MG63 (cell line): ENCODE measurements around the gene CEP164. TPM values are rescaled to one million over a fixed set of nuclear protein-coding genes. Genes with fewer than 3 reads are reported as not detected.
"Not testable (repeated sequence)": the region's sequence is repeated elsewhere in the genome, so short reads cannot be mapped to it uniquely, and the experiment has no call there.

Source experiments
- DNase-seq: peaks from one replicate; pipeline ENCODE4 v3.0.0-alpha.2; 2020
- H3K27me3 ChIP-seq: fragments of 250-450 bp; sonication (Bioruptor Pico); 2 replicates; pipeline ENCODE4 v1.5.1; 2020; ENCODE audit warnings: mild to moderate bottlenecking, moderate library complexity
- H3K36me3 ChIP-seq: fragments of 250-450 bp; sonication (Bioruptor Pico); 2 replicates; pipeline ENCODE4 v1.5.1; 2020; ENCODE audit warnings: mild to moderate bottlenecking, moderate library complexity
- H3K4me3 ChIP-seq: fragments of 250-450 bp; sonication (Bioruptor Pico); 2 replicates; pipeline ENCODE4 v1.5.1; 2020; ENCODE audit warnings: mild to moderate bottlenecking, moderate library complexity
- H3K9me3 ChIP-seq: fragments of 250-450 bp; sonication (Bioruptor Pico); 2 replicates; pipeline ENCODE4 v1.5.1; 2020; ENCODE audit warnings: mild to moderate bottlenecking, moderate library complexity
- total RNA-seq: library from RNA; depleted of rRNA; stranded (reverse); fragments of >200 nt; shearing (Covaris generic); gene quantifications from 2 replicates; pipeline ENCODE4 v1.2.3, GENCODE V29; 2014; ENCODE audit warnings: low replicate concordance

CEP164 gene
- total RNA-seq, 1 experiment from 2014 or later, result 33.1 TPM

DNA sequence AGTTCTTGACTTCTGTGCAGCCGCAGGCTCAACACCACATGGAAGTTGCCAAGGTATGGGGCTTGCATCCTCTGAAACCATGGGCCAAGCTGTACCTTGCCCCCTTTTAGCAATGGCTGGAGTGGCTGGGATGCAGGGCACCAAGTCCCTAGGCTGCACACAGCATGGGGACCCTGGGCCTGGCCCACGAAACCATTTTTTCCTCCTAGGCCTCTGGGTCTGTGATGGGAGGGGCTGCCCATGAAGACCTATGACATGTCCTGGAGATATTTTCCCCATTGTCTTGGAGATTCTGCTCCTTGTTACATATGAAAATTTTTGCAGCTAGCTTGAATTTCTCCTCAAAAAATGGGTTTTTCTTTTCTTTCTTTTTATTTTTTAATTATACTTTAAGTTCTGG is 71.0 kb downstream of the CEP164 start:
- not testable (repeated sequence) for H3K4me3 ChIP-seq, DNase-seq, H3K27me3 ChIP-seq, H3K9me3 ChIP-seq
- H3K36me3 ChIP-seq, result peaks cover 68% of the 10 kb centered on the region

DNA sequence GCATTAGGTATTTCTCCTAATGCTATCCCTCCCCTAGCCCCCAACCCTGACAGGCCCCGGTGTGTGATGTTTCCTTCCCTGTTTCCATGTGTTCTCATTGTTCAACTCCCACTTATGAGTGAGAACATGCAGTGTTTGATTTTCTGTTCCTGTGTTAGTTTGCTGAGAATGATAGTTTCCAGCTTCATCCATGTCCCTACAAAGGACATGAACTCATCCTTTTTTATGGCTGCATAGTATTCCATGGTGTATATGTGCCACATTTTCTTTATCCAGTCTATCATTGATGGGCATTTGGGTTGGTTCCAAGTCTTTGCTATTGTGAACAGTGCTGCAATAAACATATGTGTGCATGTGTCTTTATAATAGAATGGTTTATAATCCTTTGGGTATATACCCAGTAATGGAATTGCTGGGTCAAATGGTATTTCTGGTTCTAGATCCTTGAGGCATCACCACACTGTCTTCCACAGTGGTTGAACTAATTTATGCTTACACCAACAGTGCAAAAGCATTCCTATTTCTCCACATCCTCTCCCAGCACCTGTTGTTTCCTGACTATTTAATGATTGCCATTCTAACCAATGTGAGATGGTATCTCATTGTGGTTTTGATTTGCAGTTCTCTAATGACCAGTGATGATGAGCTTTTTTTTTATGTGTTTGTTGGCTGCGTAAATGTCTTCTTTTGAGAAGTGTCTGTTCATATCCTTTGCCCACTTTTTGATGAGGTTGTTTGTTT is 71.6 kb downstream of the CEP164 start:
- H3K27me3 ChIP-seq, DNase-seq, H3K4me3 ChIP-seq, H3K9me3 ChIP-seq: not testable (repeated sequence)
- H3K36me3 ChIP-seq, result peaks cover 71% of the 10 kb centered on the region

DNA sequence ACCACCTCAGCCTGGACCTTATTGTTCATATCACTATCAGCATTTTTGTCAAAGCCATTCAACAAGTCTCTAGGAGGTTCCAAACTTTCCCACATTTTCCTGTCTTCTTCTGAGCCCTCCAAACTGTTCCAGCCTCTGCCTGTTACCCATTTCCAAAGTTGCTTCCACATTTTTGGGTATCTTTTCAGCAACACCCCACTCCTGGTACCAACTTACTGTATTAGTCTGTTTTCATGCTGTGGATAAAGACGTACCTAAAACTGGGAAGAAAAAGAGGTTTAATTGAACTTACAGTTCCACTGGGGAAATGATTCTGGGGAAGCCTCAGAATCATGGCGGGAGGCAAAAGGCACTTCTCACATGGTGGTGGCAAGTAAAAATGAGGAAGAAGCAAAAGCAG is 78.2 kb downstream of the CEP164 start:
- Histone ChIP-seq H3K36me3 (peaks cover 47% of the 10 kb centered on the region), H3K9me3 (peaks cover 13% of the 10 kb centered on the region)
- H3K4me3 ChIP-seq, DNase-seq, H3K27me3 ChIP-seq: not testable (repeated sequence)

DNA sequence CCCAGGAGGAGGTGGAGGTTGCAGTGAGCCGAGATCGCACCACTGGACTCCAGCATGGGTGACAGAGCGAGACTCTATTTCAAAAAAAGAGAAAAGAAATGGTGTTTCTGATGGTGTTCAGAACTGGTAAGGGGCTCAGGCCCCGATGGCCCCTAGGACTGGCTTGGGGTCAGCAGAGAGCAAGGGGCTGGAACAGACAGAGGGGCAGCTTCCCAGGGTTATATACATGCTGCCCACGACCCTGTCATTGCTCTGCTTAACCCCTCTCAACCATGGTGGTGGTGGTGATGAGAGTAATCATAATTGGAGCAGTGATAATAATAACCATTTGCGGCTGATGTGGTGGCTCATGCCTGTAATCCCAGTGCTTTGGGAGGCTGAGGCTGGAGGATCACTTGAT is 79.4 kb downstream of the CEP164 start:
- Histone ChIP-seq H3K36me3 (peaks cover 47% of the 10 kb centered on the region), H3K9me3 (peaks cover 13% of the 10 kb centered on the region), H3K27me3 (no peaks in the 10 kb centered on the region), H3K4me3 (no peak overlapping the region)
- no peak for DNase-seq

DNA sequence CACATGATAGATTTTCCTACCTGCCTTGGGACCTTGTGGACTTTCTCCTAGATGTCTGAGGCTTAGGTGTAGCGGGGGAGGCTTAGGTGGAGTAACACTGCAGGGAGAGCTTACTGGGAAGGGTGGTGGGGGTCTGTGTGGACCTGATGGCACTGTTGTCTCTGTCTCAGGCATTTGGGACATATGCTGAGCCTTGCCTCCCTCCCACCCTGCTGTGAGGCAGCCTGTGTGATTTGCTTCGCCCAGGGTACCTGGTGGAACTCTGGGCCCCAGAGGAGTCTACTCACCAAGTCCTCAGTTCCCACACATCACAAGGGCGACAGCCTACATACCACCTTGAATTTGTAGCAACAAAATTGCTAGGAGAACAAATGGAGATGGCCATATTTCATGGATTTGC is 80.7 kb downstream of the CEP164 start:
- Histone ChIP-seq H3K4me3 (no peak overlapping the region), H3K36me3 (peaks cover 36% of the 10 kb centered on the region), H3K27me3 (no peaks in the 10 kb centered on the region), H3K9me3 (peaks cover 11% of the 10 kb centered on the region)
- no peak for DNase-seq

DNA sequence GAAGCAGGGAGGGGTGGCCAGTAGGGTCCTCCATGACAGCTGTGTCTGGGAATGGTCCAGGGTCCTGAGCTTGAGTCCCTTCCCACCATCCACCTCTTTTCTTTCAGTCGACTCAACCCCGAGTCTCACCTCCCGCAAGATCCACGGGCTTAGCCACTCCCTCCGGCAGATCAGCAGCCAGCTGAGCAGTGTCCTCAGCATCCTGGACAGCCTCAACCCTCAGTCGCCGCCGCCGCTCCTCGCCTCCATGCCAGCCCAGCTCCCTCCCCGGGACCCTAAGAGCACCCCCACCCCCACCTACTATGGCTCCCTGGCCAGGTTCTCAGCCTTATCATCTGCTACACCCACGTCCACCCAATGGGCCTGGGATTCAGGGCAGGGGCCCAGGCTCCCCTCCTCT is 81.9 kb downstream of the CEP164 start:
- DNase-seq, result no peak
- H3K9me3 ChIP-seq, result peaks cover 11% of the 10 kb centered on the region
- H3K36me3 ChIP-seq, result peaks cover 24% of the 10 kb centered on the region
- H3K27me3 ChIP-seq, result no peaks in the 10 kb centered on the region
- H3K4me3 ChIP-seq, result no peak overlapping the region

DNA sequence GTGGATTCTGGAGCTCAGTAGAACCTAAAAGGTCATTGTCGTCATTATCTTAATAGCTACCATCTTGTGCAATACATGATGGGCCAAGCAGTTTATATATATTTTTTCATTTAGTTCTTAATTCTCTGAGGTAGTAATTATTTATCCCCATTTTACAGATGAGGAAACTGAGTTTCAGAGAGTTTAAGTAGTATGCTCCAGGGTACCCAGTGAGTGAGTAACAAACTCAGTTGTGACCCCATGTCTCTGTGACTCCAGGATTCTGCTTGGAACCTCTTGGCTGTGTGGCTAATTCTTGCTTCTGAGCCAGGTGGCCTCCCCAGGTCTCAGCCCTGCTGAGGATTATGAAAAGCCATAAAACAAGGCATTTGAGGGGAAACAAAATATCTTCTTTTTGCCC is 82.6 kb downstream of the CEP164 start:
- no peak for DNase-seq
- peaks cover 10% of the 10 kb centered on the region for H3K9me3 ChIP-seq
- H3K27me3 ChIP-seq, result no peaks in the 10 kb centered on the region
- H3K36me3 ChIP-seq, result peaks cover 17% of the 10 kb centered on the region
- no peak overlapping the region for H3K4me3 ChIP-seq

DNA sequence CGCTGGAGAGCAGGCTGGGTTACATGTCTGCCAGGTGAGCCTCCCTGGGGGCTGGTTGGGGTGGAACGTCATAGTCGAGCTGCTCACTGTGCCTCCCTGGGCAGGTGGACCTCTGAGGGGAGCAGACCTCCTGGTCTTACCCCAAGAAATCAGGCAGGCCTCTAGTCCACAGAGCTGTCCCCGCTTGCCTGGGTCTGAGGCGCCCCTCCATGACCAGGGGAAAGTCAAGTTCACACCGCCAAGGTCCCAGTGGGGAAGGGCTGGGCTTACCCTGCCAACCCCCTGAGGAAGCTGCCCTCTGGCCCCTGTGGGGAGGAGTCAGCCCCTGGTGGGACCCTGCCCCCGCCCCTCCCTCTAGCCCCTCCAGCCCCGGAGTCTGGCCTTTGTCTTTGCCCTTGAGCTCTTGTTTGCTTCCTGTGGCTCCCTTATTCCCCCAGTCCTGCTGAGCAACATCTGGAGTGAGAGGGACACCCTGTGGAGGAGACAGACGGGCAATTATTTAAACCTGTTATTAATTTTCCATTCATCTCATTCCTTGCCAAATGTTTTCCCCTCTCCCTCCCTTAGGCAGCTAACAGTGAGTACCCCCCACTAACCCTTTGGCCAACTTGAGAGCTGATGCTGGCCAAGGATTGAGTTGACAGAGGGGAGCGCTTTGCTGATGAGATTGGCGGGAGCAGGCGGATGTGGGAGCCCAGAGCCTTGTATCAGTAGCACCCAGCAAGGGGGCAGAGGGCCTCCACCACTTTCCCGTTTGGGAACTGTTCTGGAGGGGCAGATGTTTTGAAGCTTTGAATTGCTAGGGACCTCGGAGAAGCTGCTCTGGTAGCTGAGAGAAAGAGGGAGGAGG is 83.4 kb downstream of the CEP164 start:
- peaks cover 8% of the 10 kb centered on the region for H3K36me3 ChIP-seq
- H3K4me3 ChIP-seq, result no peak overlapping the region
- no peaks in the 10 kb centered on the region for H3K27me3 ChIP-seq
- H3K9me3 ChIP-seq, result peaks cover 1% of the 10 kb centered on the region
- no peak for DNase-seq

DNA sequence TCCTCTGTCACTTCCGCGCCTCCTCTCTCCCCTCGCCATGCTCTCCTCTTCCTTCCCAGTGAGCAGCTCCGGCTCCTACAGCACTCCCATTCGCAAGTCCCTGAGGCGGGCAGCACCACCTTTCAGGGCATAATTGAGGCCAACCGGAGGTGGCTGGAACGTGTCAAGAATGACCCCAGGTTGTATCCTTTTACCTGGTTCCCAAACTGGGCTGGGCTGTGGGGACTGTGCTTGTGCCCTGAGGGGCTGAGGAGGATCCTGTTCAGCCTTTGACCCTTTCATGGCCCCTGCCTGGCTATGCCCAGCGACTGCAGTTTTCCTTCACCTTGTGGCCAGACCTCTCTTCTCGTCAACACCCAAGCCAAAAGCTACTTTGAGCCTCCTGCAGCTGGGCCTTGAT is 84.1 kb downstream of the CEP164 start:
- DNase-seq, result no peak
- Histone ChIP-seq H3K27me3 (no peaks in the 10 kb centered on the region), H3K4me3 (no peak overlapping the region), H3K36me3 (peaks cover 5% of the 10 kb centered on the region), H3K9me3 (no peaks in the 10 kb centered on the region)

DNA sequence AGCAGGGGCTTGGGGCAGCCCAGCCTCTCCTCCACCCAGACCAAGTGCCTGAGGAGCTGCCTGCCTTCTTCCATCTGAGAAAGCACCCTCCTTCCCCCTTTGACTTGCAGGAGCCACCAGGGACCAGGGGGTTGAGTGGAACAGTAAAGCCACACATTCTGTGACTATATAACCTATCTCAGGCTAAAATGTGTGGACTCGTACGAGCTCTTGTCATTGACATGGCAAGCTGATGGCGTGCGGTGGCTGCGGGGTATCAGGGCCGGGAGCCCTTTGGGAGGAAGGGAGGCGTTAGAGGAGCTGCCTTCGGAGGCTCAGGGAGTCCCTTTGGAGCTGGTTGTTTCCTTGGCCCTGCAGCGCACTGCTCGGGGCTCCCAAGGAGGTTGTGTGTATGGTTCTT is 84.5 kb downstream of the CEP164 start:
- DNase-seq, result no peak

DNA sequence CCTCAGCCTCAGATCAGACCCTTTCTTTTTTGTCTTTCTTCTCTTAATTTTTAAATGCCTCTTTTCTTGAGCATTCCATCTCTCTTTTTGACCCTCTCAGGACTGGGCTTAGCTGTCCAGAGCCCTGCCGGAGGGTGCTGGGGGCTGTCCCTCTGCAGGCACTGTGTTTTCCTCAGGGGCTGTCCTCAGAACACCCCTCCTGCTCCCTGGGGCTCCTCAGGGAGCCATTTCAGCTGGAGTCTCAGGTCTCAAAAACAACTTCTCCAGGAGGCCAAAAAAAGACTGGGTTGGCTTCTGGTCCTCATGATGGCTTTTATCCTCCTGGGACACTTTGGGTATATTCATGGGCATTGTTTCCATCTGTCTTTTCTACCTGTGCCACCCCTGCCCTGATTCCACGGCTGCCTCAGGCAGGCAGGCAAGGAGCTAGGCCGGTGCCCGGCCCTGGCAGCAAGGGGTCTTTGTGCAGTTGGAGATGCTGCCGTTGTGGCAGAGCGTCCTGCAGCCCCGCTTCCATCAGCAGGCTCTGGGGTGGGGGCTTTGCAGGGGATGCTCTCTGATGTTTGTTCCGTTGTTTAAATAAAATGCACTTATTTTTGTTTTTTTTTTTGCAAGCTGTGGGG is 85.1 kb downstream of the CEP164 start:
- no peaks in the 10 kb centered on the region for H3K9me3 ChIP-seq
- H3K4me3 ChIP-seq, result no peak overlapping the region
- H3K27me3 ChIP-seq, result no peaks in the 10 kb centered on the region
- no peak for DNase-seq
- peaks cover 2% of the 10 kb centered on the region for H3K36me3 ChIP-seq

More for the DNA sequence above, 84.5 kb downstream of the CEP164 start:
- Histone ChIP-seq H3K36me3 (peaks cover 2% of the 10 kb centered on the region), H3K9me3 (no peaks in the 10 kb centered on the region), H3K4me3 (no peak overlapping the region), H3K27me3 (no peaks in the 10 kb centered on the region)

DNA sequence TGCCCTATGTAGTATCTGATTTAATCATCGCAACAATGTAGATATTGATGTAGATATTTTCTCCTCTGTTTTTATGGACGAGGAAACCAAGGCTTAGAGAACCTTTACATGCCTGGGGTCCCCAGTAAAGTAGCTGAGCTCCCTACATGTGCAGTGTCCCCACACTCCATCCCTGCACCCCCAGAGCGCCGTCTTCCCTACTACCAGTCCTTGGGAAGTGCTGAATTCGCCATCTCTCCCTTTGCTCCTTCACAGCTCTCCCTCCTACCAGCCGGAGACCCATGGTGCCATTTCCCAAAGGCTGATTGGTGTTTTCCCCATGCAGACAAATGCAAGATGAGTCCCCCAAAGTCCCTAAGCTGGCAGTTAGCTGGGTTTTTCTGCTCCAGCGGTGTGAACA is 86.0 kb downstream of the CEP164 start:
- no peaks in the 10 kb centered on the region for H3K9me3 ChIP-seq
- no peaks in the 10 kb centered on the region for H3K27me3 ChIP-seq
- H3K4me3 ChIP-seq, result no peak overlapping the region
- DNase-seq, result no peak
- H3K36me3 ChIP-seq, result peaks cover under 1% of the 10 kb centered on the region; the same call in 1 of the 2 replicates

DNA sequence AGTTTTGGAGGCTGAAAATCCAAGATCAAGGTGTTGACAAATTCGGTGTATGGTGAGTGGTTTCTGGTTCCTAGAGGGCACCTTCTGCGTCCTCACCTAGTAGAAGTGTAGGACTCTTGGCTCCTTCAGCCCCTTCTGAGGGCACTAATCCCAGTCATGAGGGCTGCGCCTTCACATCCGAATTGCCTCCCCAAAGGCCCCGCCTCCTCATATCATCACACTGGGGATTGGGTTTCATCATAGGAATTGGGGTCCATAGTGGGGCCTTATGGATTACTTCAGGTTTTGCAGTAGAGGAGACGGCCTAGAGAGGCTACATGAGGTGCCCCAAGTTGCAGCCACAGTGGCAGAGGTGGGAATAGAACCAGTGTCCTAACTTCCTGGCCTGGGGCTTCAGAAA is 87.1 kb downstream of the CEP164 start:
- DNase-seq, result no peak
- Histone ChIP-seq H3K36me3 (no peaks in the 10 kb centered on the region; the same call in 1 of the 2 replicates), H3K9me3 (no peaks in the 10 kb centered on the region), H3K4me3 (no peak overlapping the region), H3K27me3 (no peaks in the 10 kb centered on the region)

DNA sequence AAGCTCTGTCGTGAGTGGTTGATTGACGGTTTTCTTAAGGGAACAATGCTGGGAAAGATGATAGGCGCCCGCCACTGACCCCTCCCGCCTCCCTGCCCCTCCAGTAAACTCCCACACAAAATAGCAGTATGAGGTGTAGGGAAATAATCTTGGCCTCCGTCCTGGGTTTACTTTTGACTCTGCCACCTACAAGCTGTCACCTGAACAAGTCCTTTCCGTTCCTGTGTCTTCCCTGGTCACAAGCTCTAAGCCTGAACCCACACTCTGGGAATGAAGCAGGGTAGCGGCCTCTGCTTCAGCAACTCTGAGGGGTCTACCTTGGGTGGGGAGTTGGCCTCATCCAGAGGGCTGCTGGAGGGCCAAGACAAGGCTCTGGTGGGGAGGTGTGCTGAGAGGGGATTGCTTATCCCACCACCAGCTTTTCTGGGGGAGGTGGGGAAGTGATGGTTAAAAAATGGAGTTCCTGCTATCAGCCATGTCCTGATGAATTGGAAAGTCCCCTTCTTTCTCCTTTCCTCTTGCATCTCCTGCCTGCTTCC is 87.8 kb downstream of the CEP164 start:
- Histone ChIP-seq H3K9me3 (no peaks in the 10 kb centered on the region), H3K4me3 (no peak overlapping the region), H3K36me3 (no peaks in the 10 kb centered on the region; the same call in 1 of the 2 replicates), H3K27me3 (no peaks in the 10 kb centered on the region)
- DNase-seq, result no peak

DNA sequence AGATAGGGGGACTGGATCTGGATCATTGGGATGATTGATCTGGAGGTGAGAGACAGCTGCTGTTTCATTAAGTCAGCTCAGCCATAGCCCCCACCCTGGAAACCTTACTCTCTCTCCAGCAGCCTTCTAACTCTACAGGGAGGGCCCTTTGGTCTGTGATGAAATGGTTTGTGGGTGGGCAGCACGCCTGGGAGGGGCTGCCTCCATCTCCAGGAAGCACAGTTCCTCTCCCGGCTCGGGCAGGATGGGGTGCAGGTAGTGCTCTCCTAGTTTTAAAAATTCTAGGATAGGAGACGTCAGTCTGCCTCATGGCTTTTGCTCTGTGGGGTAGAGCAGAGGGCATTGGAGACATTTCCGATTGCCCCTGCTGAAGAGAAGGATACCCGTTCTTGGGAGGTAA is 89.7 kb downstream of the CEP164 start:
- no peak overlapping the region for H3K4me3 ChIP-seq
- no peak for DNase-seq
- no peaks in the 10 kb centered on the region for H3K36me3 ChIP-seq
- H3K9me3 ChIP-seq, result no peaks in the 10 kb centered on the region
- H3K27me3 ChIP-seq, result no peaks in the 10 kb centered on the region

DNA sequence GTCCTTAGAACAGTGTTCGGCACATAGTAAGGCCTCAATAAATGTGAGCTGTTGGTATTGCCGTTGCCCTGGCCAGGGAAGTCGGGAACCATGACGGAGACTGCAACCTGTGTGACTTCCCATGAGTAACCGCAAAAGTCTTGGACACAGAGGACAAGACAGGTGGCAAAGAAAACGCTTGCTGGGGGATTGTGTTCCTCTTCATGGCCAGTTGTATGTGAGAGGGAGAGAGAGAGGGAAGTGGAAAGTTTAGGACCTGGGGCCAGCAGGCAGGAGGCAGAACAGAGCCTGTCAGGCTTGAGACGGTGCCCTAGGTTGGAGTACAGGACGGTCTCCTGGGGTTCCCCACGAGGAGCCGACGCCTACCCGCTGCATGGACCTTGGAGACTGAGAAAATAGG is 90.2 kb downstream of the CEP164 start:
- H3K4me3 ChIP-seq, result no peak overlapping the region
- H3K27me3 ChIP-seq, result no peaks in the 10 kb centered on the region
- H3K36me3 ChIP-seq, result no peaks in the 10 kb centered on the region
- DNase-seq, result no peak
- no peaks in the 10 kb centered on the region for H3K9me3 ChIP-seq
